ENCODE results near the gene COL25A1.

DNA sequence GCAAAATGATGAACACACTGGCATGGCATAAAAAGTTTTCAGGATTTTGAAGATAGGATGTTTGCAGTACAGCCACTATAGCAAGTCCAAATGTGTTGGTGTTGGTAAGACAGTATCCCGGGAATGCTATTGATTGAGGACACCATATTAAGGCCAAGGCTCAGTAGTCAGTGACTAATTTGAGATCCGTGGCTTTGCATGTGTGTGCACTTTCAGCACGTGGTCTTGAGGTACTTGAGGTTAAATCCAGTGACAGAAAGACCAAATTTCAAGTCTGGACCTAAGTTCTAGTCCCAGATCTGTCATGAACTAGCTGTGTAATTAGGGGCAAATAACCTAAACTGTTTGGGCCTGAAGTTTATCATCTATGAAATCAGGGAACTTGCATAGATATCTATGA, 463.1 kb downstream of the COL25A1 start:
- no peak for TF ChIP-seq EZH2 (IDR thresholded peaks at IDR 0.05; ENCODE audit: insufficient read depth, poor library complexity, severe bottlenecking)
- TF ChIP-seq EZH2phosphoT487 (IDR thresholded peaks at IDR 0.05; ENCODE audit: insufficient read depth, low read depth), result no peak
